ENCODE data around the gene SDK2. TPM values are rescaled to one million over a fixed set of nuclear protein-coding genes. Genes with fewer than 3 reads are reported as not detected.
A peak's percentile ranks its signal among the peaks of the same experiment; 100 is the strongest.

Gene SDK2
- total and polyA plus RNA-seq, 9 of the 15 experiments (the other 6 are each of a cell fraction or from before 2014, with no cell fraction given) = 0.04 TPM; not detected in 8

DNA sequence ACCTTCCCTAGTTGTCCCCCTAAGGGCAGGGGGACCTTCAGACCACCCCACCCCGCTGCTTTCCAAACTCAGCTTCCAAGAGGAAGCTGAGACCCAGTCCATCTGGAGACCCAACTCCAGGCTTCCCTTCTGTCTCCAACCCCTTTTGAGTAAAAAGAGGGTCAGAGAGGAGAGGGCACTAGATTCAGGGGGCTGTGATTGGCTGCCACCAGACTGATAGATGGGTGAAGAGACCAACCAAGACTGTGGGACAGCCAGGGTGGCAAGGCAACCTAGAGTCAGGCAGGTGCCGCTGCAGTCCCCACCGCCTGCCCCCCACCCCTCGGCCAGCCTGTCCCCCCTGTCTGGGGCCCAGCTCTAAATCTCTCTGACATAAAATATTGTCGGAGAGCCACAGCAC is 92.5 kb downstream of the SDK2 start:
- intact Hi-C loops (cut with micrococcal nuclease) (no loop called here), in situ Hi-C loops (cut with MboI) (no loop called here)
- ChIA-PET POLR2A (interaction anchor here (0.6 kb wide), 1 partner anchor 348 kb away, joined by 3 read pairs; no protein-coding TSS in a partner anchor), CTCF (ENCODE audit: low intra/inter-chr PET ratio) (no interaction called here)
- Histone ChIP-seq H3K4me1 (replicated peaks in 1 of 2; ENCODE audit: control insufficient read depth in 2 of 2, insufficient read depth in 2 of 2, low read length in 2 of 2) (no peaks in the 10 kb centered on the region; a peak in 1 of 5 replicates), H3K9me3 (replicated peaks; ENCODE audit: control insufficient read depth, insufficient read depth, low read depth, low read length) (no peaks in the 10 kb centered on the region), H3K36me3 (ENCODE audit: control insufficient read depth, insufficient read depth, low read length) (no peaks in the 10 kb centered on the region), H3K9ac (ENCODE audit: insufficient read depth in 1 of 2, low read depth in 2 of 2, low read length in 2 of 2) (no peak overlapping the region), H3K27ac (ENCODE audit: extremely low read depth, low read depth, low read length) (no peak overlapping the region), H4K20me1 (replicated peaks; ENCODE audit: control insufficient read depth, insufficient read depth, low read length) (peaks cover 1% of the 10 kb centered on the region; the same call in 1 of the 2 replicates), H3K4me2 (ENCODE audit: insufficient read depth, low read length) (no peak overlapping the region), H3K27me3 (ENCODE audit: control insufficient read depth in 2 of 2, insufficient read depth in 2 of 2, low read length in 2 of 2) (peaks cover 3 to 35% of the 10 kb centered on the region in 2 experiments; a peak in 3 of 5 replicates), H3K4me3 (no peak overlapping the region), H2AFZ (ENCODE audit: low read depth, low read length) (no peak overlapping the region), H3K9me1 (ENCODE audit: control insufficient read depth, insufficient read depth, low read length) (no peaks in the 10 kb centered on the region), H3K79me2 (ENCODE audit: control insufficient read depth, insufficient read depth, low read length) (no peaks in the 10 kb centered on the region)
- DNase-seq (ENCODE audit: extremely low read depth in 1 of 4, low spot score in 3 of 4) (no peak), ATAC-seq (no peak), FAIRE-seq (no peak)
- WGBS (ENCODE audit: insufficient coverage, low coverage, missing lambda C conversion rate) = 0% methylated on average over 4 of the region's 5 CpGs
- BruUV-seq (replicated peaks) = no TSS peak
- TF ChIP-seq NFYB (IDR thresholded peaks at IDR 0.05; ENCODE audit: extremely low read depth, insufficient read length) (peak; percentile 37), ZNF79 (CRISPR knock-in tag; IDR thresholded peaks at IDR 0.05; ENCODE audit: low read depth) (no peak), TSC22D4 (tag; IDR thresholded peaks at IDR 0.05) (no peak)
- TF ChIP-seq, protein P1, sequence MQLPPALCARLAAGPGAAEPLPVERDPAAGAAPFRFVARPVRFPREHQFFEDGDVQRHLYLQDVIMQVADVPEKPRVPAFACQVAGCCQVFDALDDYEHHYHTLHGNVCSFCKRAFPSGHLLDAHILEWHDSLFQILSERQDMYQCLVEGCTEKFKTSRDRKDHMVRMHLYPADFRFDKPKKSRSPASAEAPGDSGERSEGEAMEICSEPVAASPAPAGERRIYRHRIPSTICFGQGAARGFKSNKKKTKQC (CRISPR knock-in tag; IDR thresholded peaks at IDR 0.05) = no peak
- TF ChIP-seq, protein P2, sequence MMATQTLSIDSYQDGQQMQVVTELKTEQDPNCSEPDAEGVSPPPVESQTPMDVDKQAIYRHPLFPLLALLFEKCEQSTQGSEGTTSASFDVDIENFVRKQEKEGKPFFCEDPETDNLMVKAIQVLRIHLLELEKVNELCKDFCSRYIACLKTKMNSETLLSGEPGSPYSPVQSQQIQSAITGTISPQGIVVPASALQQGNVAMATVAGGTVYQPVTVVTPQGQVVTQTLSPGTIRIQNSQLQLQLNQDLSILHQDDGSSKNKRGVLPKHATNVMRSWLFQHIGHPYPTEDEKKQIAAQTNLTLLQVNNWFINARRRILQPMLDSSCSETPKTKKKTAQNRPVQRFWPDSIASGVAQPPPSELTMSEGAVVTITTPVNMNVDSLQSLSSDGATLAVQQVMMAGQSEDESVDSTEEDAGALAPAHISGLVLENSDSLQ (IDR thresholded peaks at IDR 0.05) = peak; percentile 52; the same call in 1 of the 2 replicates

All from K562 (cell line).